Measurements from ENCODE around the gene SIGLEC7.

The SIGLEC7 gene

DNA sequence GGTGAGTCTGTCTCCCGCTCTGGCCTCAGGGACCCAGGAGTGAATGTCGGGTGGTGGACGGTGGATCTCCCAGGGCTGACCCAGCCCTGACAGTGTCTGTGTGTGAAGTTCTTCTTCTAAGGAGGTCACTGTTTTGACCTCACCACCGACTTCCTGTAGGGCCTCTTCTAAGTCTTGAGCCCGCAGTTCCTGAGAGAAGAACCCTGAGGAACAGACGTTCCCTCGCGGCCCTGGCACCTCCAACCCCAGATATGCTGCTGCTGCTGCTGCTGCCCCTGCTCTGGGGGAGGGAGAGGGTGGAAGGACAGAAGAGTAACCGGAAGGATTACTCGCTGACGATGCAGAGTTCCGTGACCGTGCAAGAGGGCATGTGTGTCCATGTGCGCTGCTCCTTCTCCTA is at the start of gene SIGLEC7:
SIGLEC7 (plus strand) TSS at position 183 of the 400 bp plus-strand sequence; CDS start at position 252, 69 bp downstream.
- DNase-seq = no peak

DNA sequence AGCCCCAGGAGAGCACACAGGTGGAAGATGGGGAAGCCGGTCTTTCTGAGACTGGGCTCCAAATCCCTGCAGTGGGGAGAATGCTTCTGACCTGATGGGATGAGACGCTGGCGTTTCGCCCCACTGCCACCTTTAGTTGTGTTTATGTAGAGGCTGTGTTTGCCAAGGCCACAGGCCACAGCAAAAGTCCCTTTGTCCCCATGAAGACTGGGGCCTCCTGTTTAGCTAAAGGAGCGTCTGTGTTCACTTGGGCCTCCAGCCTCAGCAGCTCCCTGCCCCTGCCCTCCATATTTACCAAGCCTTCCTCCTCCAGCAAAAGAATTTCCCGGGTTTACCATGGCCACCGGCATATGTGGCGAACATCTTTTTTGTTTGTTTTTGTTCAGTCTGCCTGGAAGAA is 49.0 kb upstream of the SIGLEC7 start:
- DNase-seq = peak; percentile 18

DNA sequence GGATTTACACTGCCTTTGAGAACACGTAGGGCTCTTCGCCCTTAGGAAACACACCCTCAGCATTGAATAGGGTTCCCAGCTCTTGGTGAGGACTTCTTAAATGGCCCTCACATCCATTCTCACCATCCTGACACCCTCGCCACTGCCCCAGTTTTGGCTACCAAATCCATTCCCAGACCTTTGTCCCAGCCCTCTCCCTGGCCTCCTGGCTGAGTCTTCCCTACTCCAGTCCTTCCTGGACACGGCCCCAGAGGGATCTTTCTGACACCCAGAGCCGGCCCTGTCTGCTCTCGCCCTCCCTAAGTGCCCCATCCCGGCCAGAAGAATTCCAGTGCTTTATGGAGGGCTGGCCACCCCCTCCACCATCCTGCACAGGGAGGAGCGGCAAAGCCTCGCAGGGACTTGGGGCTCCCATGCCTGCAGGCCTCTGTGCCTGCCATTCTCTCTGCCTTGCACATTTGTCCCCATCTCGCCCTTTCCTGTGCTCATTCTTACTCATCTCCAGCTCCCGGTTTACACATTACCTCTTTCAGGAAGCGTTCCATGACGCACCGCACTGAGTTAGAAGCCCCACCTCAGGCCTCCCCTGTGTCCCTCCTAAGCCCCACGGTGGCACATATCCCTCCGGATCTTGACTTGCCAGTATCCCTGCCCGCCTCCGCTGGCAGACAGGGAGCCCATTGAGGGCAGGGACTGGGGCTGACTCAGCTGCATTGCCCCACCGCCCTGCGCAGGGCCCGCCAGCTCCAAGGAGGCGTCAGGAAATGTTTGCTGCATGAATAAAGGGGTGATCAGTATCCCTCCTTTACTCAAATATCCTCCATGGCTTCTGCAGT is 48.4 kb upstream of the SIGLEC7 start:
- no peak for DNase-seq

DNA sequence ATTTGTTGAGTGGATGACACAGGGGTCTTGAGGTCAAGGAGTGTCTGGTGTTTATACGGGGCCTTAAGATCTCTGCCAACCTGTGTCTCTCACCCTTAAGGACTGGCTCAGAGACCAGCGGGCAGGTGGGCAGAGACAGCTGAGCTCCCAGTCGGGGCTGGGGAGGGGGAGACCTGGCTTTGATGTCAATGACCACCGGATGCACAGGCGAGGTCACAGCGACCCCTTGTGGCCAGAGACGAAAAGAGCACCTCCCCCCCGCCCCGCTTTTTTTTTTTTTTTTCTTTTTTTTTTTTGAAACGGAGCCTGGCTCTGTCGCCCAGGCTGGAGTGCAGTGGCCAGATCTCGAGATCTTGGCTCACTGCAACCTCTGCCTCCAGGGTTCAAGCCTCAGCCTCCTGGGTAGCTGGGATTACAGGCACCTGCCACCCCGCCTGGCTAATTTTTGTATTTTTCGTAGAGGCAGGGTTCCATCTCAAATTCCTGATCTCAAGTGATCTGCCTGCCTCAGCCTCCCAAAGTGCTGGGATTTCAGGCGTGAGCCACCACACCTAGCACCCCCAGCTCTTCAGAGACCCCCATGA is 47.3 kb upstream of the SIGLEC7 start:
- no peak for DNase-seq

DNA sequence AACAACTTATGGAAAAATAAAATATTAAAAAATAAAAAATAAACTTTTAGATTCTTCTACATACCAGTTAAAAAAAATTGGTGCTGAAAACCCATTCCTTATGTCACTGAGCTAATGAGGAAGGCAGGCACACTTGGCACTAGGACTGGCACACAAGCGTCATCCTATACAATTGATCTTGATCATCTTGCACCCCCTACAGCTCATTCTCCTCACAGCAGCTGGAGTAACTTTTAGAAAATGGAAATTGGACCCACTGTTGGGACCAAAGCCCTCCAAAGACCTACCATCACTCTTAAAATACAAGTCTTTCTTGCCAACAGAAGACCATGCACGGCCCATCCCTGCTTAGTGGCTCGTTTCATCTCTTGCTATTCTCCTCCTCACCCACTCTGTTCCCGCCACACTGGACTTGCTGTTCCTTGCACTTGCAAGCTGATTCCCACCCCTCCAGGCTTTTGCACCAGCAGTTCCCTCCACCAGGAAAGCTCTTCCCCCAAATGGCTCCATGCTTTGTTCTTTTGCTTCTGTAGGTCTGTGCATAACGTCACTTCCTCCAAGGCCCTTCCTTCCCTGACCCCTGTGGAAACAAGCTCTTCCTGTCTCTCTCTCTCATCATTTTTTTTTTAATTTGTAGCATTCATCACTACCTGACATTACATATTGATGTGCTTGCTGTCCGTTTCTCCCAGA is 45.5 kb upstream of the SIGLEC7 start:
- DNase-seq = peak; percentile 15

DNA sequence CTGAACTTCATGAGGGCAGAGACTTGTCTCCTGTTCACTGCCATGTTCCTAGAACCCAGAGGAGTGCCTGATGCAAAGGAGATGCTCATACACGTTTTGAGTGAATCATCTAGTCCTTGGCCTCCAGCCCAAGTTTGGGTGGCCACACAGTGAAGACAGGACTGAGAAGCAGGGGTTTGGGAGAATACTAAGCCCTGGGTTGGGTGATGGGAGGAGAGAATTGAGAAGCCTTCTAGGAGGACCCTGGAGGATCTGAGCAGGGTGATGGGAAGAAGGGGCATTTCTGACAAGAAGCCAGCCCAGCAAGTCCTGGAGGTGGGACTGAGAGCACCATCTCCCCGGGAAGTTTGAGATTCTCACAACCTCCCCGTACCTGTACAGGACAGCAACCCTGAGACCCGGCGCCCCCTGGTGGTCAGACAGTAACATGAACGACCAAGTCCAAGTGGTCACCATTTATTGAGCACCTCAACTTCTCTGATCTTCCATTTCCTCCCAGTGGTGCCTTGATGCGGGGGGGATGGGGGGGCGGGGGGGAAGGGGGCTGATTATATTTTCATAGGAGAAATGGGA is 44.8 kb upstream of the SIGLEC7 start:
- DNase-seq = peak; percentile 7

DNA sequence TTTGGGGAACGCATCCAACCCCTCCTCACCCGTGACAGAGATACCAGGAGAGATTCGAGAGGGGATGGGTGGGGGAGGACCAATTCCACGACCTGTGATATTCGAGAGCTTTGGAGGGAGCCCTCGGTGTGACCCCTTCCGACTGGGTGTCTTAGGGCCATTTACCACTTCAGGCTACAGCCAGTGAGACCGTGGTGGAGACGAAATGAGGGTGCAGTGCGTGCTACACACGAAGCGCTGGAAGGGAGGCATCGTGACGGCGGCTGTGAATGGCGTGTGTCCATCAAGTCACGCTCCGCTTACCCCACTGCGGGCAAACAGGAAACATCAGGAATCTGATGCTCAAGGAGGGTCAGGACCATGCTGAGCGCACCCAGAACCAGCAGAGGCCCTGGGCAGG is 44.3 kb upstream of the SIGLEC7 start:
- DNase-seq = no peak

DNA sequence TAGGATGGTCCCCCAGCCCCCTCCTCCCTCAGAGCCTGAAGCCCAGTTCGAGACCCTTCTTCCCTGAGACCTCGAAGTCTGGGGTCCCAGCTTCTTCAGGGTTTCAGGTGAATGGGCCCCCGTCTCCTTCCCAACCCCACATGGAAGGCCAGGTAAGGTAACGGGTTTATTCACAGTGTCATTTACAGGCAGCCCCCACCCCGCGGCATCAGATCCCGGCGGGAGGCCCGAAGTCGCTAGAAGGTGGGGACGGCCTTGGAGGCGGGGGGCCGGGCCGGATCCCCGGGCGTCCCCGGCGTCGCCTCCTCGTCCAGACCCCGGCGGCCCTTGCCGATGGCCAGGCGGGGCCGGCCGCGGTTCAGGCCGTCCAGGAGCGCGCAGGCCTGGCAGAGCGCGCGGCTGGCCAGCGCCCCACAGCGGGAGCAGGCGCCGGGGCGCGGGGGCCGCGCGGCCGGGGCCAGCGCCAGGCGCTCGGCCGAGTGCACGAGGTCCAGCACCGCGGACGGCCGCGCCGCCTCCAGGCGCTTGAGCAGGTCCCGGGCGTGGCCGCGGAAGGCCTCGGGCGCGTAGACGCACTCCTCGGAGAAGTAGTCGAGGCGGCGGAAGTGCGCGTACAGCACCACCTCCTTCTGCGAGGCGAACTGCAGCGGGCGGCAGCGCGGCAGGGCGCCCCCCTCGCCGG is 43.6 kb upstream of the SIGLEC7 start:
- DNase-seq = no peak

DNA sequence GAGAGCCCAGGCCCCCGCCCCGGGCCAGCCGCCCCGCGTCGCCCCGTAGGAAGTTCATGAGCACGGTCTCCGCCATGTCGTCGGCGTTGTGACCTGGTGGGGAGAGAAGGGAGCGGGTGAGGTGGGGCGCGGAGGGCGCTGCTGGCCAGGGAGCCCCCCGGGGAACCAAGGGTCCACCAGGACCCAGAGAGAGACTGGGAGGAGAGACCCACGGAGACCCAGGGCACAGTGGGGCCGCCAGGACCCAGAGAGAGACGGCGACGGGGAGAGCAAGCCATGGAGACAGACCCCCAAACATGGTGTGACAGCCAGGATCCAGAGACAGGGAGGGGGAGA is 43.1 kb upstream of the SIGLEC7 start:
- DNase-seq = no peak

DNA sequence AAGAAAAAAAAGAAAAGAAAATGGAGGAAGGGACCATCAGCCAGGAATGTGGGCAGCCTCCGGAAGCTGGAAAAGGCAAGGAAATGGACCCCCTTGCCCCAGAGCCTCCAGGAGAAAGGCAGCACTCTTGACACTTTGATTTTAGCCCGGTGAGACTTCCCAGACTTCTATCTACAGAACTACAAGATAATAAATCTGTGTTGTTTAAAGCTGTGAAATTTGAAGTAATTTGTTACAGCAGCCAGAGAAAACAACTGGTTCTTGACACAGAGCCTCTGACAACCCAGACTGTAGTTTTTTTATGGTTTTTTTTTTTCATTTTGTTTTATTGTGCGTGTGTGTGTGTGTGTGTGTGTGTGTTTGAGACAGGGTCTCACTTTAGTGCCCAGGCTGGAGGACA is 41.5 kb upstream of the SIGLEC7 start:
- DNase-seq = no peak

DNA sequence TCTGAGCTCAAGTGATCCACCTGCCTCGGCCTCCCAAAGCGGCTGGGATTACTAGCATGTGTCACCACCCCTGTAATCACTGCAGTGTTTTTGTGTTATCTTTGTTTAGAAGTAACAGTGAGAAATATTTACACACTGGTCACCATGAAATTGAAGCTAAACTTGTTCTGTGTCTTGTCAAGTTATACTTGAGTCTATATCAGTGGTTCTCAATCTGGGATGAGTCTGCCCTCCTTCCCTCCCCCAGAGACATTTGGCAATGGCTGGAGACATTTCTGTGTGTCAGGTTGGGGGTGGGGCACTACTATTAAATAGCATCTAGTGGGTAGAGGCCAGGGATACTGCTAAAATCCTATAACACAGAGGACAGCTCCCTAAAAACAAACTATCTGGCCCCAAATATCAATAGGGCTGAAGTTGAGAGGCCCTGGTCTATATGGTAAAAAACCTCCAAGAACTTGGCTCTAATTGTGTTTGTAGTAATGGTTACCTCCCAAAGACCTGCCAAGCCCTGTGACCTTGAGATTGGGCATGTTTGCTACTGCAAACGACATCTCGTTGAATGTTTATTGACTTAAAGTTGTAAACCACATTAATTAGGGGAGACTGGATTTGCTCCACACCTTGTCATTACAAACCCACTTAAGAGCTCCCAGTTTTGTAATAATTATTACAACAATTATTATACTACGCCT is 40.8 kb upstream of the SIGLEC7 start:
- no peak for DNase-seq

DNA sequence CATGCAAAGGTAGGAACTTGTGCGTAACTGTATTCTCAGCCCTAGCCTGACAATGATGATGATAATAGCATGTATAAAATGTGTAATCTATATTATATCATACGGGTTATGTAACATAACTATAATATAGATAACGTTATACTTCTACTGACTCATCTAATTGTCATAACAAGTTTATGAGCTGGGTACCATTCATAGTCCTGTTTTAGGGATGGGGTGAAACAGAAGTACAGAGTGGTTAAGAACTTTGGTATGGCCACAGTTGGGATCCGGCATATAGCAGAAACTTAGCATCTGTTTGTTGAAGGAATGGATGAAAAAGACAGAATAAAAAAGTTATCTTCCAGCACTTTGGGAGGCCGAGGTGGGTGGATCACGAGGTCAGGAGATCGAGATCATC is 39.1 kb upstream of the SIGLEC7 start:
- no peak for DNase-seq

DNA sequence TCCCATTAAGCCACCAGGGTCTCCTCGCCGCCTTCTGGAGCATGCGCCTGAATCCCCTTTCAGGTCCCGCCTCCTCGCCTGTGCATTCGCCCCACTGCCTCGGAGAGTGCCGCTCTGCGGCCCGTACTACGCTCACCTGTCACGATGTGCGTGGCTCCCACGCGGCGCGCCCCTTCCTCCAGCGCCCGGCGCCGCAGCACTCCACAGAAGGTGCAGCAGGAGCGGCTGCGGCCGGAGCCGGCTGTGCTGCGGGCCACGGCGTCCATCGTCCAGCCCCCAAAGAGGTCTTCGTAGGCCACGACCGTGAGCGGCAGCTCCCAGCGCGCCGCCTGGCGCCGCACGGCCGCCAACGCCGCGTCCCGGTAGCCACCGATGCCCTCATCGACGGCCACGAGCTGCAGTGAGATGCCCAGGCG is 38.2 kb upstream of the SIGLEC7 start:
- DNase-seq = no peak

DNA sequence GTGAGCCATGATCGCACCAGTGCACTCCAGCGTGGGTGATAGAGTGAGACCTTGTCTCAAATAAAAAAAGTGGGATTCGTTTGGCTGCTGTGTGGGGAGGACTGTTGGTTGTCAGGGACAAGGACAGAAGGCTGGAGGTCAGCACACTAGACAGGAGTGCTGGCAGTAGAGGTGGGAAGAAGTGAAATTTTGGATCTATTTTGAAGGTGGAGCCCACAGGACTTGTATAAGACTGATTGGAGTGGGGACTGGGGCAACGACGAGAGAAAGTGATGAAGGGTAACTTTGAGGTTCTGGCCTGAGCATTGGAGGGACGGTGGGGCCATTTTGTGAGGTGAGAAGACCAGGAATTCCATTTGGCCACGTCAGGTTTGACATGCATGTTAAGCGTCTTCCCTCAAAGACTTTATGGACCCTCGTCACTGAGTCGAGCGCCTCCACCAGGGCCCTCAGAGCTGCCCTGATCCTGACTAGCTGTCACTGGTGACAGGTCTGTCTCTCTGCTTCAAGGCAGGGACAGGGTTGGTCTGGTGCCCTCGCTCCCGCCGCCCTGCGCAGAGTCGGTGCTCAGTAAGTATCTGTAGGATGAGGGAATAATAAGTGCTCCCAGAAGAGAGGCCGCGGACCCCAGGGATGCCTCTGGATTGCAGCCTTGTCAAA is 34.6 kb upstream of the SIGLEC7 start:
- DNase-seq = no peak

DNA sequence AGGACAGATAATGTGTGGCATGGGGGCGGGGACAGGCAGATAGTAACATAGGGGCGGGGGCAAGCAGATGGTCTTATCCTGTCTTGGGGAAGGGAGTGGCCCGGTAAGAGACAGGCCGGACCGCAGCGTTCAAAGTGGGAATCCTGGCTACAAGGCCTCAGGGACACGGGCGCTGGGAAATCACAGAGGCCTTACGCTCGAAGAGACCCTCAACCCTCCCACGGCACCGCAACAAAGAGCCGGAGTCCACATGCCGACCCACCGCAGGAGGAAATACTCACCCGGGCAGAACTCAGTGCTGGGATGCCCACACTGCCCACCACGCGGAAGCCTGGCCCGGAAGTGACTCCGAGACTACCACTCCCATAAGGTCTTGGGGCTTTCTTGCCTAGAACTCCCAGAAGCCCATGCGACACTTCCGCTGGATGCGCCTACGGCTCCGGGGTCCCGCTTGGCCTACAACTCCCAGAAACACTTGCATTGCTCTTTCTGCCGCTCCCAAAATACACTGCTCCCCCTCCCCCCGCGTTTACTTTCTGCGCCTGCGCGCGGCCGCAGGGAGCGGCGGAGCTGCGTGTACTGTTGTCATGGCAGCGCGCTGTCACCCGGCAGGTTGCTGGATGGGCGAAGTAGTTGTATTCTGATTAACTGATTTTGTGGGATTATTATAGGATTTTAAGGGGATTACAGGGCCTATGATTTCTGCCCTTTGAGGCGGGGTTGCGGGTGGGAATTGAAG is 33.9 kb upstream of the SIGLEC7 start, which contains the start of gene CTU1:
CTU1 (minus strand) TSS at position 344 of the 739 bp plus-strand sequence. CDS start 3,840 bp downstream, outside the sequence.
- peak; percentile 98 for DNase-seq

DNA sequence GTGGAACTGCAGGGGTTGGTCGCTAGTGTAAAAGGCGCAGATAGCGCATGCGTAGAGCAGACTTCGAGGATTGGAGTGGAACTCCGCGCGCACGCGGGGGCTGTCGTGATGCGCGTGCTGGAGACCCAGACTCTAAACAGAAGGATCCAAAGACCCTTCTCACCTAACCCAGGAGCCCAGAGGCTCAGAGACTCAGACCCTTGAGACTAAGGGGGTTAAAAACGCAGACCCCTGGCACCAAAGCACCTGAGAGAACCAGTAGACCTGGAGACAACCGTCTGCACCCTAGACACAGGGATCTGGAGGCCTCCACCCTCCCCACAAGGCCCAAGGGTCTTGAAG is 33.3 kb upstream of the SIGLEC7 start:
- no peak for DNase-seq

DNA sequence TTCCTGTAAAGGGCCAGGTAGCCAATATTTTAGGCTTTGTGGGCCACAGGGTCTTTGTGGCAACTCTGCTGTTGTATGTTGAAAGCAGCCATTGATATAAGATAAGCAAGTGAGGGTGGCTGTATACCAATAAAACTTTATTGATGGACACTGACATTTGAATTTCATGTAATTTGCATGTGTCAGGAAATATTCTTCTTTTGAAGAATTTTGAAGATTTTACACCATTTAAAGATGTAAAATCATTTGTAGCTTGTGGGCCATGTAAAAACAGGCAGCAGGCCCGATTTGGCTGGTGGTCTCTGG is 31.5 kb upstream of the SIGLEC7 start:
- DNase-seq = no peak

DNA sequence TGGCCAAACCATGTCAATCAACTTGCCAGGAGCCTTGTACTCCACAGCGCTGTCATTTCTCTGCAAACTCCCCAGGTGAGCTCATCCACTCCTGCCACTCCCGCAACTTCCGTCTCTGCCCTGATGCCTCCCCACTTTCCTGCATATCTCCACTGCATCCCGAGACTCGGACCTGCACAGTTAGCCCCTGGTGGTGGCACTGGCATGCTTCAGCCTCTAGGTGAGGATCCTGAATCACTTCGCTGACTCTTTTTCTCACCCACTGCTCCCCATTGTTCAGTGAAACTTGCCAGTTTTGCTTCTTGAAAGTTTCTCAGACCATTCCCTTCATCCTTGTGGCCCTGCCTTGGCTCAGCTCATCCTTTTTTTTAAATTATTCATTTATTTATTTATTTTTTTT is 30.5 kb upstream of the SIGLEC7 start:
- no peak for DNase-seq

DNA sequence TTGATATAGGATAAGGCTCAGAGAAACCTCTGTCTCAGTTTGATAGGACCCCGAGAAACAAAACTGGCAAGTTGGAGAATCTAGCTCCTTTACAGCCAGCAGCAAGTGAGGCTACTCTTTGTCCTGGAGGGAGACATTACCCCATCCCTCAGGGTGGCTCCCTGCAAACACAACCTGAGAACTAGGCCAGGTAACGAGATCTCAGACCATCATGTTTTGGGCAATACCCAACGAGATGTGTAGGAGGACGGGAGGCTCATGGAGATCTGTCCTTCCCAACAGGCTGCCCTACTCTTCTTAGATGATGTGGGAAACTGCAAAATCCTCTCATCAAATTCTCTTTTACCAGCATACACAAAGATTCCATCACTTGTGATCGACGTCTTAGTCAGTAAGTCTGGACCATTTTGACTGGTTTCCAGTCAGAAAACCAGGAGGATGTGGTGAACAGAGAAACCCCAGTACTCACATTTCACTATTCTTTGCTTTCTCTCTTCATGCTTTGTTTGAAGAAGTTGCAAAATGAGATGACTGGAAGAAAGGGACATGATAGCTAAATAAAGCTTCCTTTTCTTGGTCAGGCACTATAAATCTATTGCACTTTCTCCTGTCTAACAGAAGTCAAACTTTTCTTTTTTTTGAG is 27.9 kb upstream of the SIGLEC7 start:
- no peak for DNase-seq

DNA sequence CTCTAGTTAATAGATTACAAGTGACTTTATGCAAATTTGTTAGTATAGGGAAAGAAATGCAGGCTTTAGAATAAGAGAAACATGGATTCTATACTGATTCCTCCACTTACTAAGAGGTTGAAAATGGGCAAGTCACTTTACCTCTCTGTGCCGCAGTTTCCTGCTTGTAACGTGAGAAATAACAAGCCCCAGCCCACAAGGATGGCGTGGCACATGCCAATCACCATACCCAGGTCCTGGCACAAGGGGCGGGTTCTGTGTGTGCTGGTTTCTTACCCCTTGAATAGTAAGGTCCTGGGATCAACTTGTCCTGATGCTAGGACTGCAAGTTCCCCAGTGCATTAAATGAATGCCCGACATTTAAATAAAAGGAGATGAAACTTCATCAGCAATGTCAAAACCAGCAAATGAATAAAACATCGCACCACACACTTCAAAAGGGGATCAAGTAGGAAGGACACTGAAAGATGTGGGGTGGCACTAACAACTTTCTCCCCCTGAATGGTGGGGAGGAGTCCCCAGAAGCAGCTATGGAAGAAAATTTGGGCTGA is 25.3 kb upstream of the SIGLEC7 start:
- no peak for DNase-seq

DNA sequence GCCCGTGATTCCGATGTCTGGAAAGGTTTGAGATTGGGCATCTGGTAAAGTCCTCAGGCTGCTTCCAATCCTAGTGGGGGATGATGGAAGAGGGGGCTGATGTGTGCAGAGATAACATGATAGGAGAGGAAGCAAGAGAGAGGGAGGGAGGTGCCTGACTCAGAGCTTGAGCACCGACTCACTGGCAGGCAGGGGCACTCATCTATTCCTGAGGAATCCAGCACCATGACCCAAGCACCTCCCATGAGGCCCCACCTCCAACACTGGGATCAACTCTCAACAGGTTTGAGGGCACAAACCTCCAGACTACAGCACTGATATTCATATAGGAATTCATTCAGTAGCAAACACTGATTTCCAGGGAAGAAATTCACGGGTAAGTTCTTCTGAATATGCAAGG is 23.0 kb upstream of the SIGLEC7 start:
- DNase-seq = no peak
